AG10803 (cell line): ENCODE data around the gene SKP1.

Experiments used
- DNase-seq: peaks from one replicate; pipeline ENCODE4 v3.0.0; 2010; ENCODE audit warnings: low read depth
- H3K4me3 ChIP-seq: 2 replicates; pipeline ENCODE4 v1.5.1; 2011; ENCODE audit warnings: mild to moderate bottlenecking, low read length, control low read depth
- CTCF ChIP-seq: conservative IDR thresholded peaks from 2 replicates; pipeline ENCODE4 v1.5.1; 2011; ENCODE audit warnings: mild to moderate bottlenecking, low read length, control low read depth, inconsistent platforms

The SKP1 gene

GRCh38 chr5:134116789-134117761, 59.7 kb downstream of the SKP1 start:
- H3K4me3 ChIP-seq: no peak overlapping the region
- no peak for TF ChIP-seq CTCF
- DNase-seq: no peak

GRCh38 chr5:134116286-134116685, 60.5 kb downstream of the SKP1 start:
- no peak for TF ChIP-seq CTCF
- no peak overlapping the region for H3K4me3 ChIP-seq
- DNase-seq: no peak

GRCh38 chr5:134115806-134116175, 61.0 kb downstream of the SKP1 start:
- DNase-seq: no peak
- no peak for TF ChIP-seq CTCF
- H3K4me3 ChIP-seq: no peak overlapping the region

- no peak for TF ChIP-seq CTCF
- no peak for DNase-seq
- H3K4me3 ChIP-seq: peak overlapping the region; percentile 67
Measured at GRCh38 chr5:134114886-134115805, 61.6 kb downstream of the SKP1 start.

GRCh38 chr5:134113902-134114875, 62.6 kb downstream of the SKP1 start, which contains the start of gene TCF7:
TCF7 (plus strand) TSS chr5:134114681; CDS start chr5:134114907, 226 bp downstream.
- TF ChIP-seq CTCF: no peak
- peak within 1 kb of the TSS; percentile 67 for H3K4me3 ChIP-seq
- peak; percentile 71 for DNase-seq

- DNase-seq: no peak
- H3K4me3 ChIP-seq: no peak overlapping the region
- no peak for TF ChIP-seq CTCF
Measured at GRCh38 chr5:134113363-134113889, 63.3 kb downstream of the SKP1 start.
